Measurements from ENCODE around the gene MYBPC3.

Gene MYBPC3

DNA sequence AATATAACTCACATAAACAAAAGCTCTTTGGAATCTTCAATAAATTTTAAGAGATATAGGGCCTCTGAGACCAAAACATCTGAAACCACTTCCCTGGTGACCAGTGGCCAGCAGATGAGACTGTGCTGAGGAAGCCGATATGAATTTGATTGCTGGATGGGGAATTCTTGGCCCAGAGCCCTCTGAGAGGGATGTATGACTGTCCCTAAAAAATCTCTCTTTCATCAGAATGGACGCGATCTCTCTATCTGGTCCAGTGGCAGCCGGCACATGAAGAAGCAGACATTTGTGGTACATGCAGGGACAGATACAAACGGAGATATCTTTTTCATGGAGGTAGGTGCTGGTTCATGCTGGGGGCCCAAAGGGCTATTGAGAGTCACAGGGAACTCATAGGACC, 37.5 kb downstream of the MYBPC3 start:
- DNase-seq, result no peak

DNA sequence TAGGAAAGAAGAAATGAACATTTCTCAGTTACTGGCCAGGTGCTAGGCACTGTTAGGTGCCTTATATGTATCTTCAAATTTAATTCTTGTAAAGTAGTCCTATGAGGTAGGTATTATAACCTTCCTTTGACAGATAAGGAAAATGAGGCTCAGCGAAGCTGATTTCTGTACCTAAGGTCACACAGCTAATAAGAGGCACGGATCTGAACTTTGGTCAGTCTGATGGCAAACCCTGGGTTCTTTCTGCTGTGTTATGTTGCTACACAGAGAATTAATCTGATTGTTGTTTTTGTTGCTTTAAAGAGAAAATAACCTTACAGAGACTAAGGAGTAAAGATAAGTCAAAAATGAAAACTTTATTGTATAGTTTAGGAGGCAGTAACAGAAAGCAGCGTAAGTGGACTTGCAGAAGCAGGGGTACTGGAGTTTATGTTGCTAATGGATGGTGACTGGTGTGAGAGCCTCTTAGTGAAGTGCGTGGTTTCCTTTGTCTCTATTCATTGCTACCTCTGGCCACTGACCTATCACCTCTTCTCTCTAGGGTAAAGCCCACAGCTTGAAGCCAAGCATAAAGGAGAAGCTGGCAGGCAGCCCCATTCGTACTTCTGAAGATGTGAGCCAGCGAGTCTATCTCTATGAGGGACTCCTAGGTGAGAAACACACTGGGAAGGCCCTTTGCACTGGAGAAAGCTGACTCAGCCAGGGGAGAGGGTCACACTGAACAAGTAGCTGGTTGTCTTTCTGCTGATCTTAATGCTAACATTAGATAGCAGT, 44.3 kb downstream of the MYBPC3 start:
- no peak for DNase-seq

DNA sequence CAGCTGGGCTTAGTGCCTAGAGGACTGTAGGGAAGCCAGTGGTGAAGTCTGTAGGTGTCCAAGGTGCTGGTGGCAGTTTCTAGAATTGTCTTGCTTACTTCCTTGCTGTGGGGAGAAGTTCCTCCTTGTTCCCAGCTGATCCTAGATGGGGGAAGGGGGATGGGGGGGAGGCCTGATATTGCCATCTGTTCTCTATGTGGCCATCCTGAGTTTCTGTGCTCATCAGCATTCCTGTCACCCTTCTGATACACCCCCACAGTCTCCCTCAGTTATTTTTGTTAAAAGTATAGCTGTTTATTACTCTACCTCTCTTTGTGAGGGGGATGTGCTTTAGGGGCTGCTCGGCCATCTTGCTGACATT, 46.0 kb downstream of the MYBPC3 start:
- DNase-seq, result no peak

DNA sequence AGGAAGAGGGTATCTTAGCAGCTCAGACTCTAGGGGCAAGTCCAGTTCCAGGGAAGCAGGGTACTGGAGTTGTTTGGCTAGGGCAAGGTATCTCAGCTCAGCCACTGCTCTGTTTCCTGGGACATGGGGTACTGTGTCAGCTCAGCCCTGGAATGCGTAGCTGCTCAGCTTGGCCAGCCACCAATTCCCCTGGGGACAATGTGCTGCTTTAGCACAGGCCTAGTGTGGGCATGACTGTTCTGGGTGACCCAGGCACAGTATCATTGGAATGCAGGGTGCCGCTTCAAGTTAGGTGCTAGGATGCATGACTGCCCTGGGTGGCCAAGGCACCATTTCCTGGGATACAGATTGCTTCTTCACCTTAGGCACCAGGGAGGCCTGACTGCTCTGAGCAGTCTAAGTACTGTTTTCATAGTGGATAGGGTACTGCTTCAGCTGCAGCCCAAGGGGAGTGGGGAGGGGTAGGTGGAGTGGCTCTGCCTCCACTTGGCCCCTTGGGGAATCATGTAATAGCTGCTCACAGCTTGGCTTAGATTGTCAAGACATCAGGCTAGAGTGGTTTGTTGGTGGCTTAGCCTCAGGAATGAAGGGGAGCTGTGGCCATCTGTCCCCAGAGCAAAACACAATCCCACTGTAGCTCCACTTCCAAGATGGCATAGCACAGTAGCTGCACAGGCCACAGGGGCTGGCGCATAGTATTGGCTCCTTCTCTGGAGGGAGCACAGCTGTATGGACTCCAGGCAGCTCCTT, 46.6 kb downstream of the MYBPC3 start:
- DNase-seq, result no peak

- DNase-seq, result no peak
Measured at GRCh38 chr11:47302853-47303252, 49.6 kb downstream of the MYBPC3 start.

DNA sequence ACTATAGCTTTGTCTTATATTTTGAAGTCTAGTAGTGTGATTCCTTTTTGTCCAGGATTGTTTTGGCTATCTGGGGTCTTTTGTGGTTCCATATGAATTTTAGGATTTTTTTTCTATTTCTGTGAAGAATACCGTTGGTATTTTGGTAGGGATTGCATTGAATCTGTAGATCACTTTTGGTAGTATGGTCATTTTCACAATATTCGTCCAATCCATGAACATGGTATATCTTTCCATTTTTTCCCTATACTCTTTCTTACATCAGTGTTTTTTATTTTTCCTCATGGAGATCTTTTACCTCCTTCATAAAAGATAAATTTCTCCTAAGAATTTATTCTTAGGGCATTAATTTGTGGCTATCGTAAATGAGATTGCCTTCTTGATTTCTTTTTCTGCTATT, 53.4 kb downstream of the MYBPC3 start:
- DNase-seq, result no peak

GRCh38 chr11:47296045-47296444, 56.5 kb downstream of the MYBPC3 start:
- DNase-seq, result no peak

DNA sequence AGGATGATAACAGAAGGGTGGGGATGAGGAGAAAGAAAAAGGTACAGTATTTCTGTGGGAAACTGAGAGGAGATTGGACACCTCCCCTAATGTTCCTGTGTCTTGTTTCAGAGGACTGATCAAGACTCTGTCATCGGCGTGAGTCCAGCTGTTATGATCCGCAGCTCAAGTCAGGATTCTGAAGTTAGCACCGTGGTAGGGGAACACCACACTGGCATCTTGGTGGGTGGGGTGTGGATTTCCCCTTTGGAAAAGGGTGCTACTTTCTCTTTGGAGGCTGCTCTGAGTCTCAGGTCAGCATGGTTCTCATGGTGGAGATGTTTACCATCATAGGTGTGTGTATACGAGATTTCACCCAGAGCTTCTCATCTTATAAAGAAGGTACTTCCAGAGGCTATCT, 57.1 kb downstream of the MYBPC3 start:
- DNase-seq, result no peak

- DNase-seq, result no peak
Measured at GRCh38 chr11:47289856-47290255, 62.6 kb downstream of the MYBPC3 start.

- DNase-seq, result no peak
Measured at GRCh38 chr11:47288066-47288465, 64.4 kb downstream of the MYBPC3 start.

GRCh38 chr11:47285969-47286770, 66.3 kb downstream of the MYBPC3 start:
- DNase-seq, result no peak

- no peak for DNase-seq
Measured at GRCh38 chr11:47284151-47284550, 68.4 kb downstream of the MYBPC3 start.

- no peak for DNase-seq
Measured at GRCh38 chr11:47282462-47282861, 70.0 kb downstream of the MYBPC3 start.

All from activated CD4-positive, alpha-beta T cell treated with anti-CD3 and anti-CD28 coated beads, Interleukin-2, Interleukin-6, amounts not matched to agents 100 ng/mL and 50 ng/mL, durations not matched to agents 16 hours and 8 hours (primary cell).